Liver (tissue), 3 donors: ENCODE data around the gene SLC2A6.

Source experiments
- FOXA1 ChIP-seq: IDR thresholded peaks from 2 replicates; pipeline ENCODE4 v1.6.1; 2016; ENCODE audit warnings: antibody characterized with exemption
- GABPA ChIP-seq, 2 donors: IDR thresholded peaks in 1 of 2; conservative IDR thresholded peaks in 1 of 2; 2 replicates each; pipeline ENCODE4 v1.6.1; 2016; ENCODE audit warnings: antibody characterized with exemption in 2 of 2, mild to moderate bottlenecking in 1 of 2, moderate library complexity in 1 of 2
- HNF4A ChIP-seq, 2 donors: conservative IDR thresholded peaks; 2 replicates each; pipeline ENCODE4 v1.6.1; 2016; ENCODE audit warnings: antibody characterized with exemption in 2 of 2, mild to moderate bottlenecking in 2 of 2
- HNF4G ChIP-seq: IDR thresholded peaks from 2 replicates; pipeline ENCODE4 v1.6.1; 2016; ENCODE audit warnings: antibody characterized with exemption
- JUND ChIP-seq, 2 donors: IDR thresholded peaks; 2 replicates each; pipeline ENCODE4 v1.6.1; 2016; ENCODE audit warnings: antibody characterized with exemption in 2 of 2
- RAD21 ChIP-seq, 2 donors: IDR thresholded peaks; 2 replicates each; pipeline ENCODE4 v1.6.1; 2016; ENCODE audit warnings: antibody characterized with exemption in 2 of 2, mild to moderate bottlenecking in 2 of 2
- RXRA ChIP-seq, 2 donors: IDR thresholded peaks; 2 replicates each; pipeline ENCODE4 v1.6.1; 2017 to 2018; ENCODE audit warnings: antibody characterized with exemption in 2 of 2, mild to moderate bottlenecking in 1 of 2
- SP1 ChIP-seq: IDR thresholded peaks from 2 replicates; pipeline ENCODE4 v1.6.1; 2018; ENCODE audit warnings: antibody characterized with exemption, mild to moderate bottlenecking
- TAF1 ChIP-seq: conservative IDR thresholded peaks from 2 replicates; pipeline ENCODE4 v1.6.1; 2016; ENCODE audit warnings: antibody characterized with exemption, mild to moderate bottlenecking
- YY1 ChIP-seq: IDR thresholded peaks from 2 replicates; pipeline ENCODE4 v1.6.1; 2016; ENCODE audit warnings: antibody characterized with exemption, mild to moderate bottlenecking
- TF ChIP-seq, protein P1 (sequence below): IDR thresholded peaks from 2 replicates; pipeline ENCODE4 v1.6.1; 2016; ENCODE audit warnings: antibody characterized with exemption, mild to moderate bottlenecking
- TF ChIP-seq, protein P2 (sequence below): fragments of 150-350 bp; IDR thresholded peaks from 2 replicates; pipeline ENCODE4 v1.5.1; 2017; ENCODE audit warnings: improper control_type of control experiment, low read depth, low read length; ENCODE audit not compliant: missing input control
- TF ChIP-seq, protein P3 (sequence below): IDR thresholded peaks from 2 replicates; pipeline ENCODE4 v1.6.1; 2016; ENCODE audit warnings: antibody characterized with exemption
- TF ChIP-seq, protein P4 (sequence below): IDR thresholded peaks from 2 replicates; pipeline ENCODE4 v1.6.1; 2016; ENCODE audit warnings: antibody characterized with exemption
- donor health status: healthy.
- donor health status: healthy.

DNA sequence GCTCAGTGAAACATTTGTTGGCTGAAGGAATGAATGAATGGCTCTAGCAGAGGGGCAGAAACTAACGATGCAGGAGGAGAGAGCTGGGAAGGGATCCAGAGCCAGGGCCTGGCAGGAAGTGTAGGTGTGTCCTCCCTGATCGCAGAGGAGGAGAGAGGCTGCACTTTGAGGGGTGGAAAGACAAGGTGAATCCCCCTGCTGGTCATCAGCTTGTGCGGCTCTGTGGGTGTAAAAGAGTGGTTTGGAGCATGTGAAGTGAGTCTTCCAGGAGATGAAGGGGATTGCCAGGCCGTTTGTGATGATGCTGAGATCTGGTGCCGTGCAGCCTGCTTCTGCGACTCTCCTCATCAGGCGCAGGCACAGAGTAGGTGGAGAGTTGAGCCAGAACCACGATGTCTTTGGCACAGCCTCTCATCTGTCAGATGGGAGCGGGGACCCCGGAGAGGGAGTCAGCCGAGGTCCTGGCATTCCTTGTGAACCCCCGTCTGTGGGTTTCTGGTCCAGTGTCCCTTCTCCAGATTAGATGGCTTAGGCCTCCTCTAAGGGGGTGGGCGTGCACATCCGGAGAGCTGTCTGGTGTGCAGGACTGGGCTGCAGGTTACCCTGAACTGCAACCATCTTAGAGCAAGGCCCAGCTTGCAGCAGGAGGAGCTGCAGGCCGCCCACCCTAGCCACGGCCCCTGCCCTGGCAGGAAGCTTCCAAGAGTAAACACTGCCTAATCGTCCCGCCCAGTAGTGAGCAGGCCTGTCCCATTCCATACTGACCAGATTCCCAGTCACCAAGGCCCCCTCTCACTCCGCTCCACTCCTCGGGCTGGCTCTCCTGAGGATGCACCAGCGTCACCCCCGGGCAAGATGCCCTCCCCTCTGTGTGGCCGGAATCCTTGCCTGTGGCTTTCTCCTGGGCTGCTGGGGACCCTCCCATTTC lies 57.0 kb downstream of the SLC2A6 start, which contains the start of gene ADAMTS13:
- TF ChIP-seq, protein P1, sequence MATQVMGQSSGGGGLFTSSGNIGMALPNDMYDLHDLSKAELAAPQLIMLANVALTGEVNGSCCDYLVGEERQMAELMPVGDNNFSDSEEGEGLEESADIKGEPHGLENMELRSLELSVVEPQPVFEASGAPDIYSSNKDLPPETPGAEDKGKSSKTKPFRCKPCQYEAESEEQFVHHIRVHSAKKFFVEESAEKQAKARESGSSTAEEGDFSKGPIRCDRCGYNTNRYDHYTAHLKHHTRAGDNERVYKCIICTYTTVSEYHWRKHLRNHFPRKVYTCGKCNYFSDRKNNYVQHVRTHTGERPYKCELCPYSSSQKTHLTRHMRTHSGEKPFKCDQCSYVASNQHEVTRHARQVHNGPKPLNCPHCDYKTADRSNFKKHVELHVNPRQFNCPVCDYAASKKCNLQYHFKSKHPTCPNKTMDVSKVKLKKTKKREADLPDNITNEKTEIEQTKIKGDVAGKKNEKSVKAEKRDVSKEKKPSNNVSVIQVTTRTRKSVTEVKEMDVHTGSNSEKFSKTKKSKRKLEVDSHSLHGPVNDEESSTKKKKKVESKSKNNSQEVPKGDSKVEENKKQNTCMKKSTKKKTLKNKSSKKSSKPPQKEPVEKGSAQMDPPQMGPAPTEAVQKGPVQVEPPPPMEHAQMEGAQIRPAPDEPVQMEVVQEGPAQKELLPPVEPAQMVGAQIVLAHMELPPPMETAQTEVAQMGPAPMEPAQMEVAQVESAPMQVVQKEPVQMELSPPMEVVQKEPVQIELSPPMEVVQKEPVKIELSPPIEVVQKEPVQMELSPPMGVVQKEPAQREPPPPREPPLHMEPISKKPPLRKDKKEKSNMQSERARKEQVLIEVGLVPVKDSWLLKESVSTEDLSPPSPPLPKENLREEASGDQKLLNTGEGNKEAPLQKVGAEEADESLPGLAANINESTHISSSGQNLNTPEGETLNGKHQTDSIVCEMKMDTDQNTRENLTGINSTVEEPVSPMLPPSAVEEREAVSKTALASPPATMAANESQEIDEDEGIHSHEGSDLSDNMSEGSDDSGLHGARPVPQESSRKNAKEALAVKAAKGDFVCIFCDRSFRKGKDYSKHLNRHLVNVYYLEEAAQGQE, result no peak
- TF ChIP-seq TAF1, result no peak
- TF ChIP-seq, protein P2, sequence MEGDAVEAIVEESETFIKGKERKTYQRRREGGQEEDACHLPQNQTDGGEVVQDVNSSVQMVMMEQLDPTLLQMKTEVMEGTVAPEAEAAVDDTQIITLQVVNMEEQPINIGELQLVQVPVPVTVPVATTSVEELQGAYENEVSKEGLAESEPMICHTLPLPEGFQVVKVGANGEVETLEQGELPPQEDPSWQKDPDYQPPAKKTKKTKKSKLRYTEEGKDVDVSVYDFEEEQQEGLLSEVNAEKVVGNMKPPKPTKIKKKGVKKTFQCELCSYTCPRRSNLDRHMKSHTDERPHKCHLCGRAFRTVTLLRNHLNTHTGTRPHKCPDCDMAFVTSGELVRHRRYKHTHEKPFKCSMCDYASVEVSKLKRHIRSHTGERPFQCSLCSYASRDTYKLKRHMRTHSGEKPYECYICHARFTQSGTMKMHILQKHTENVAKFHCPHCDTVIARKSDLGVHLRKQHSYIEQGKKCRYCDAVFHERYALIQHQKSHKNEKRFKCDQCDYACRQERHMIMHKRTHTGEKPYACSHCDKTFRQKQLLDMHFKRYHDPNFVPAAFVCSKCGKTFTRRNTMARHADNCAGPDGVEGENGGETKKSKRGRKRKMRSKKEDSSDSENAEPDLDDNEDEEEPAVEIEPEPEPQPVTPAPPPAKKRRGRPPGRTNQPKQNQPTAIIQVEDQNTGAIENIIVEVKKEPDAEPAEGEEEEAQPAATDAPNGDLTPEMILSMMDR, result no peak
- peak in 1 of 2 donors; percentile 28 for TF ChIP-seq RXRA (IDR thresholded peaks at IDR 0.05)
- no peak for TF ChIP-seq GABPA (IDR thresholded peaks at IDR 0.05 in 1 of 2, conservative IDR thresholded peaks at IDR 0.05 in 1 of 2)
- TF ChIP-seq SP1, result no peak
- TF ChIP-seq, protein P3, sequence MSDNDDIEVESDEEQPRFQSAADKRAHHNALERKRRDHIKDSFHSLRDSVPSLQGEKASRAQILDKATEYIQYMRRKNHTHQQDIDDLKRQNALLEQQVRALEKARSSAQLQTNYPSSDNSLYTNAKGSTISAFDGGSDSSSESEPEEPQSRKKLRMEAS, result no peak
- TF ChIP-seq YY1, result no peak
- TF ChIP-seq HNF4G, result no peak
- TF ChIP-seq, protein P4, sequence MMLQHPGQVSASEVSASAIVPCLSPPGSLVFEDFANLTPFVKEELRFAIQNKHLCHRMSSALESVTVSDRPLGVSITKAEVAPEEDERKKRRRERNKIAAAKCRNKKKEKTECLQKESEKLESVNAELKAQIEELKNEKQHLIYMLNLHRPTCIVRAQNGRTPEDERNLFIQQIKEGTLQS, result no peak
- TF ChIP-seq RAD21 (IDR thresholded peaks at IDR 0.05), result no peak
- no peak for TF ChIP-seq JUND (IDR thresholded peaks at IDR 0.05)
- TF ChIP-seq HNF4A (conservative IDR thresholded peaks at IDR 0.05), result no peak
- no peak for TF ChIP-seq FOXA1
